Transverse colon (tissue), 4 donors: ENCODE measurements around the gene UQCR11. TPM values are rescaled to one million over a fixed set of nuclear protein-coding genes. Genes with fewer than 3 reads are reported as not detected.

Experiments
- DNase-seq: peaks from one replicate; pipeline ENCODE4 v3.0.0-alpha.2; 2019
- H3K27ac ChIP-seq, 4 donors: fragments of 200-600 bp; sonication (generic); 2 replicates each; pipeline ENCODE4 v1.5.1; 2016 to 2018; ENCODE audit warnings: inconsistent platforms in 4 of 4
- H3K27me3 ChIP-seq: fragments of 200-600 bp; sonication (generic); 2 replicates; pipeline ENCODE4 v1.5.1; 2017; ENCODE audit warnings: inconsistent platforms
- H3K36me3 ChIP-seq, 4 donors: fragments of 200-600 bp; sonication (generic); 2 replicates each; pipeline ENCODE4 v1.5.1; 2017 to 2019; ENCODE audit warnings: inconsistent platforms in 4 of 4
- H3K4me1 ChIP-seq, 4 donors: fragments of 200-600 bp; sonication (generic); 2 replicates each; pipeline ENCODE4 v1.5.1; 2017 to 2020; ENCODE audit warnings: inconsistent platforms in 4 of 4
- H3K4me3 ChIP-seq, 4 donors: fragments of 200-600 bp; sonication (generic); 1 replicate in 1 of 4; 2 replicates in 3 of 4; pipeline versions ENCODE4 v1.5.1 to v1.6.1; 2017 to 2019; ENCODE audit warnings: inconsistent platforms in 4 of 4
- H3K9me3 ChIP-seq, 2 donors: fragments of 200-600 bp; sonication (generic); 2 replicates each; pipeline ENCODE4 v1.5.1; 2017 to 2019; ENCODE audit warnings: inconsistent platforms in 2 of 2
- EP300 ChIP-seq: sonication (generic); formaldehyde crosslinking; IDR thresholded peaks from one replicate; pipeline ENCODE4 v1.6.1; 2017; ENCODE audit warnings: antibody characterized with exemption, low read depth
- POLR2A ChIP-seq: fragments of 450-650 bp; IDR thresholded peaks from one replicate; pipeline ENCODE4 v1.6.1; 2016; ENCODE audit warnings: antibody characterized with exemption, mild to moderate bottlenecking, moderate library complexity
- POLR2AphosphoS5 ChIP-seq, 3 donors: sonication (generic); formaldehyde crosslinking; IDR thresholded peaks; one replicate each; pipeline ENCODE4 v1.6.1; 2016; ENCODE audit warnings: antibody characterized with exemption in 3 of 3
- WGBS, 2 donors: methylation state at CpG; one replicate each; pipeline ENCODE4 v1.1.5; 2018; ENCODE audit warnings: low coverage in 1 of 2; 5-methylcytosine and 5-hydroxymethylcytosine counted together
- in situ Hi-C, 4 donors: fragments of 200-750 bp; cut with MboI; loops; one replicate each; pipeline versions ENCODE4 v1.15.0 to v1.15.1; 2017; ENCODE audit warnings: low sequenced_read_pairs in 3 of 4, low pct_ligation_motif_present in 1 of 4, low pct_unique_long_range_greater_than_20kb in 1 of 4
- intact Hi-C: fragments of 100-400 bp; cut with DNase I; formaldehyde crosslinking; loops from one replicate; pipeline ENCODE4 v1.15.1; 2023; ENCODE audit warnings: low total_unique reads
- total RNA-seq, 4 donors: library from RNA; depleted of rRNA; stranded (reverse); fragments of >200 nt; gene quantifications; one replicate each; pipeline ENCODE4 v1.1.0, GENCODE V29; 2016
- TF ChIP-seq, protein P1 (sequence below), 5 experiments: fragments of 200-600 bp in 3 of 5; fragments of 450-650 bp in 2 of 5; sonication (generic) in 3 of 5; IDR thresholded peaks; 1 replicate in 2 of 5; 2 replicates in 3 of 5; pipeline ENCODE4 v1.5.1; 2016 to 2017; ENCODE audit warnings: antibody characterized with exemption in 5 of 5, inconsistent platforms in 3 of 5, mild to moderate bottlenecking in 2 of 5, moderate library complexity in 1 of 5

Gene UQCR11
- total RNA-seq, 4 donors from 2014 or later = 19.9 to 120 (median 60.8) TPM

DNA sequence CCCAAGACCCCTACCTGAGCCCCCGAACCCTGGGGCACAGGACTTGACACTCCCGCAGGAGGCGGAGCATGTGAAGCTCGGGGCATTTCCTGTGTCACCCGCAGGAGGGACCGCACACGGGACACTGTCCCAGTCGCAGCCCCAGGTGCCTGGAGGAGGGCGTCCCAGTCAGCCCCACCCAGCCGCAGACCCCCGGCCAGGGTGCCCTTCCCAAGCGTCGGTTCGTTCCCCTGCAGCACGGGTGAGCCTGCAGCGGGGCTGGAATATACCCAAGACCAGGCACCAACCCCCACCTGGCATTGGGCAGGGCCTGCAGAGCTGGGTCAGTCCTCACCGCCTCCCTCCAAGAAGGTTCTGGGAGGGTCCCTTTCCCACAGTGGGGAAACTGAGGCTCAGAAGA lies 25.5 kb upstream of the UQCR11 start:
- Histone ChIP-seq H3K27me3 (no peaks in the 10 kb centered on the region), H3K4me3 (no peak overlapping the region), H3K27ac (no peak overlapping the region), H3K9me3 (no peaks in the 10 kb centered on the region), H3K36me3 (peaks cover 0 to 4% (median 0%) of the 10 kb centered on the region in 4 donors), H3K4me1 (peaks cover 0 to 19% (median 17%) of the 10 kb centered on the region in 4 donors)
- 88% methylated on average over 12 of the region's 17 CpGs; no CpG with 5 or more reads in 1 of the 2 donors for WGBS, 2 donors
- in situ Hi-C loops = no loop called here
- intact Hi-C loops = no loop called here
- TF ChIP-seq, protein P1, sequence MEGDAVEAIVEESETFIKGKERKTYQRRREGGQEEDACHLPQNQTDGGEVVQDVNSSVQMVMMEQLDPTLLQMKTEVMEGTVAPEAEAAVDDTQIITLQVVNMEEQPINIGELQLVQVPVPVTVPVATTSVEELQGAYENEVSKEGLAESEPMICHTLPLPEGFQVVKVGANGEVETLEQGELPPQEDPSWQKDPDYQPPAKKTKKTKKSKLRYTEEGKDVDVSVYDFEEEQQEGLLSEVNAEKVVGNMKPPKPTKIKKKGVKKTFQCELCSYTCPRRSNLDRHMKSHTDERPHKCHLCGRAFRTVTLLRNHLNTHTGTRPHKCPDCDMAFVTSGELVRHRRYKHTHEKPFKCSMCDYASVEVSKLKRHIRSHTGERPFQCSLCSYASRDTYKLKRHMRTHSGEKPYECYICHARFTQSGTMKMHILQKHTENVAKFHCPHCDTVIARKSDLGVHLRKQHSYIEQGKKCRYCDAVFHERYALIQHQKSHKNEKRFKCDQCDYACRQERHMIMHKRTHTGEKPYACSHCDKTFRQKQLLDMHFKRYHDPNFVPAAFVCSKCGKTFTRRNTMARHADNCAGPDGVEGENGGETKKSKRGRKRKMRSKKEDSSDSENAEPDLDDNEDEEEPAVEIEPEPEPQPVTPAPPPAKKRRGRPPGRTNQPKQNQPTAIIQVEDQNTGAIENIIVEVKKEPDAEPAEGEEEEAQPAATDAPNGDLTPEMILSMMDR (IDR thresholded peaks at IDR 0.05) = no peak
- TF ChIP-seq POLR2AphosphoS5 (IDR thresholded peaks at IDR 0.05) (no peak), POLR2A (no peak), EP300 (no peak)
- no peak for DNase-seq

DNA sequence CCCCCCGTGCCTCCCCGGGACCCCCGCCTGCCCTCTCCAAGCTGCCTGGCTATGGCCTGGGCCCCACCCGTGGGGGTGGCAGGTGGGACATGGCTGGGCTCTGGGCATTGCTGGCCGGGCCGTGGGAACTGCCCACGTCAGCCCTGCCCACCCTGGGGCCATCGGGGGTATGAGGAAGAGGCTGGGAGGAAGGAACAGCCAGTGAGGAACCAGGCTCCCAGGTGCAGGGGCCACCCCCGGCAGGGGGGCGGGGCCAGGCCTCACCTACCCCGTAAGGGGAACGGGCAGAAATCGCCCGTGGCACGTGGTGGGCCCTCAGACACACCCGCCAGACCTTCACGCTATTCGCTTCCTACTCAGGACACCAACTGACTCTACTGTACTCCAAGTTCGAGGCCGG lies 24.8 kb upstream of the UQCR11 start:
- no peaks in the 10 kb centered on the region for H3K9me3 ChIP-seq
- in situ Hi-C loops = no loop called here
- no peak overlapping the region for H3K4me3 ChIP-seq
- peaks cover 0 to 6% (median 0%) of the 10 kb centered on the region in 4 donors for H3K36me3 ChIP-seq
- intact Hi-C loops = no loop called here
- 87% methylated on average over 20 of the region's 20 CpGs; no CpG with 5 or more reads in 1 of the 2 donors for WGBS, 2 donors
- DNase-seq = no peak
- H3K4me1 ChIP-seq = peaks cover 0 to 19% (median 17%) of the 10 kb centered on the region in 4 donors
- H3K27me3 ChIP-seq = no peaks in the 10 kb centered on the region
- H3K27ac ChIP-seq = no peak overlapping the region
- TF ChIP-seq POLR2AphosphoS5 (IDR thresholded peaks at IDR 0.05) (no peak), POLR2A (no peak), EP300 (no peak)
- TF ChIP-seq, protein P1 (IDR thresholded peaks at IDR 0.05) = no peak

DNA sequence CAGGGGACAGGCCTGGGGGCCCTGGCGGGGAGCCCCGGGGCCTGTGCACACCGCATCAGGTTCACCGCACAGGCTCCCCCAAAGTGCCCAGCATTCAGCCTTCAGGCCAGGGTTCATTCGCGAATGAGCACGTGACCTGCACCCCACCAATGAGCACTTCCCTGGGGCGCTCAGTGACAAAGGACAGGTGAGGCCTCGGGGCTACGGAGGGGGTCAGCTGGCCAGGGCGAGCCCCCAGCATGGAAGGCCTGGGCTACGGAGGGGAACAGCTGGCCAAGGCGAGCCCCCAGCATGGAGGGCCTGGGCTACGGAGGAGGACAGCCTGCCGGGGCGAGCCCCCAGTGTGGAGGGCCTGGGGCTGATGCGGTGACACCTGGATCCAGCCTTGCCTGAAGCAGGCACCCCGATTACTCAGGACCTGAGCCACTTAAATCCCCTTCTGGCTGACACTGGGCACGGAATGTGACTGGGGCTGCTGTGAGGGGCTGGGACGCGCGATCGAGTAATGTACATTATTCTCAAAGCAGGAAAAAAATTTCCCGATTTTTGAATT lies 24.1 kb upstream of the UQCR11 start:
- peaks cover 0 to 19% (median 17%) of the 10 kb centered on the region in 4 donors for H3K4me1 ChIP-seq
- H3K9me3 ChIP-seq = no peaks in the 10 kb centered on the region
- DNase-seq = no peak
- no peak overlapping the region for H3K4me3 ChIP-seq
- no peak overlapping the region for H3K27ac ChIP-seq
- in situ Hi-C loops (no loop called here), intact Hi-C loops (no loop called here)
- H3K27me3 ChIP-seq = no peaks in the 10 kb centered on the region
- peaks cover 0 to 6% (median 0%) of the 10 kb centered on the region in 4 donors for H3K36me3 ChIP-seq
- TF ChIP-seq POLR2A (no peak), POLR2AphosphoS5 (IDR thresholded peaks at IDR 0.05) (no peak), EP300 (no peak)
- TF ChIP-seq, protein P1 (IDR thresholded peaks at IDR 0.05) = no peak
- whole genome bisulfite sequencing, 2 donors = 94 to 100% methylated on average over 4 to 24 of the region's 24 CpGs

DNA sequence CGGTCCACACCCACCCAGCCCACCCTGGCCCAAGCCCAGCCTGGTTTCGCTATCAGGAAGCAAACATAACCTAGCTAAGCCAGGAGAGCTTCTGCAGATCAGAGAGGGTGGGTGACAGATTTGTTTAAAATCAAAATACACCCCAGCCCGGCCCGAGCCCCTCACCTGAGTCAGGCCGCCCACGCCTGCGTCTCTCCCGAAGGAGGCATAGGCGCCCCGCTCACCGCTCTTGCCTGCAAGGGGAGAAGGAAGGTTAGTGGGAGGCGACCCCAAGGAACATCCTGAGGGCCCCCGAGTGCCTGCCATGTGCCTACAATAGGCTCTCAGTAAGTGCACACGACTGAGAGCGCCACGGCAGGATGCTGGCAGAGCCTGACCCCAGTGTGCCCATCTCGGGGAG lies 21.9 kb upstream of the UQCR11 start:
- peaks cover 0 to 6% (median 0%) of the 10 kb centered on the region in 4 donors for H3K36me3 ChIP-seq
- TF ChIP-seq, protein P1 (IDR thresholded peaks at IDR 0.05) = no peak
- TF ChIP-seq POLR2A (no peak), POLR2AphosphoS5 (IDR thresholded peaks at IDR 0.05) (no peak), EP300 (no peak)
- no peak for DNase-seq
- intact Hi-C loops = no loop called here
- WGBS, 2 donors = 93% methylated on average over 17 of the region's 17 CpGs; no CpG with 5 or more reads in 1 of the 2 donors
- H3K27me3 ChIP-seq = no peaks in the 10 kb centered on the region
- in situ Hi-C loops = no loop called here
- H3K27ac ChIP-seq = no peak overlapping the region
- H3K4me3 ChIP-seq = no peak overlapping the region
- H3K4me1 ChIP-seq = peaks cover 0 to 2% (median 1%) of the 10 kb centered on the region in 4 donors
- H3K9me3 ChIP-seq = no peaks in the 10 kb centered on the region
